Breast epithelium (tissue), 3 donors: Measurements from ENCODE around the gene CUBN.

ENCODE experiments used
- POLR2A ChIP-seq: fragments of 450-650 bp; IDR thresholded peaks from one replicate; pipeline ENCODE4 v1.6.1; 2016; ENCODE audit warnings: antibody characterized with exemption, mild to moderate bottlenecking, moderate library complexity
- POLR2AphosphoS5 ChIP-seq, 3 donors: sonication (generic); formaldehyde crosslinking; IDR thresholded peaks; one replicate each; pipeline ENCODE4 v1.6.1; 2017; ENCODE audit warnings: antibody characterized with exemption in 3 of 3
- TF ChIP-seq, protein P1 (sequence below), 3 donors: fragments of 450-650 bp; IDR thresholded peaks; one replicate each; pipeline ENCODE4 v1.5.1; 2016 to 2017; ENCODE audit warnings: antibody characterized with exemption in 3 of 3, mild to moderate bottlenecking in 3 of 3, moderate library complexity in 3 of 3

DNA sequence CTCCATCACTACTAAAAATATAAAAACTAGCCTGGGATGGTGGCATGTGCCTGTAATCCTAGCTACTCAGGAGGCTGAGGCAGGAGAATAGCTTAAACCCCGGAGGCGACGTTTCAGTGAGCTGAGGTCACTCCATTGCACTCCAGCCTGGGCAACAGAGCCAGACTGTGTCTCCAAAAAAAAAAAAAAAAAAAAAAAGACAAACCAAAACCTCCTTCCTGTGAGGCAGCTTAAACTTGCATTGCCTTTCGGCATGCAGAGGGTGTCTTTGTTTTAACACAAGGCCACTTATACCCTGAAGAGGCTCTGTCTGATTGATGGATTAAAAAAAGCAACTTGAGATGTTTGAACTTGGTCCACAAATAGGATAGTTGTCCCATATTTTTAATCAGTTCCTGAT is 184.0 kb downstream of the CUBN start:
- TF ChIP-seq POLR2A: no peak
- TF ChIP-seq, protein P1, sequence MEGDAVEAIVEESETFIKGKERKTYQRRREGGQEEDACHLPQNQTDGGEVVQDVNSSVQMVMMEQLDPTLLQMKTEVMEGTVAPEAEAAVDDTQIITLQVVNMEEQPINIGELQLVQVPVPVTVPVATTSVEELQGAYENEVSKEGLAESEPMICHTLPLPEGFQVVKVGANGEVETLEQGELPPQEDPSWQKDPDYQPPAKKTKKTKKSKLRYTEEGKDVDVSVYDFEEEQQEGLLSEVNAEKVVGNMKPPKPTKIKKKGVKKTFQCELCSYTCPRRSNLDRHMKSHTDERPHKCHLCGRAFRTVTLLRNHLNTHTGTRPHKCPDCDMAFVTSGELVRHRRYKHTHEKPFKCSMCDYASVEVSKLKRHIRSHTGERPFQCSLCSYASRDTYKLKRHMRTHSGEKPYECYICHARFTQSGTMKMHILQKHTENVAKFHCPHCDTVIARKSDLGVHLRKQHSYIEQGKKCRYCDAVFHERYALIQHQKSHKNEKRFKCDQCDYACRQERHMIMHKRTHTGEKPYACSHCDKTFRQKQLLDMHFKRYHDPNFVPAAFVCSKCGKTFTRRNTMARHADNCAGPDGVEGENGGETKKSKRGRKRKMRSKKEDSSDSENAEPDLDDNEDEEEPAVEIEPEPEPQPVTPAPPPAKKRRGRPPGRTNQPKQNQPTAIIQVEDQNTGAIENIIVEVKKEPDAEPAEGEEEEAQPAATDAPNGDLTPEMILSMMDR (IDR thresholded peaks at IDR 0.05): no peak
- TF ChIP-seq POLR2AphosphoS5 (IDR thresholded peaks at IDR 0.05): no peak
